SK-N-SH (cell line): Measurements from ENCODE around the gene CDX2.
"Not testable (repeated sequence)": the region's sequence is repeated elsewhere in the genome, so short reads cannot be mapped to it uniquely, and the experiment has no call there.

Source experiments
- CHD2 ChIP-seq: fragments of 150-350 bp; IDR thresholded peaks from 2 replicates; pipeline ENCODE4 v1.6.1; 2018; ENCODE audit warnings: low read length; ENCODE audit not compliant: partially characterized antibody
- CTCF ChIP-seq: fragments of 200-600 bp; sonication (generic); IDR thresholded peaks from 2 replicates; pipeline ENCODE4 v1.6.1; 2017; ENCODE audit warnings: antibody characterized with exemption, mild to moderate bottlenecking, moderate library complexity
- EP300 ChIP-seq, 2 experiments: IDR thresholded peaks; 2 replicates each; pipeline versions ENCODE4 v1.4.0 to v1.6.1; 2012; ENCODE audit warnings: borderline replicate concordance in 1 of 2, low read depth in 1 of 2, low read length in 1 of 2
- EZH2phosphoT487 ChIP-seq: fragments of 200-600 bp; sonication (generic); IDR thresholded peaks from 2 replicates; pipeline ENCODE4 v1.6.1; 2017; ENCODE audit warnings: low read depth, mixed run types, mild to moderate bottlenecking, antibody characterized with exemption, moderate library complexity, borderline replicate concordance
- FOXJ3 ChIP-seq: sonication (generic); formaldehyde crosslinking; IDR thresholded peaks from 2 replicates; pipeline ENCODE4 v1.5.1; 2020; ENCODE audit warnings: mild to moderate bottlenecking, missing genetic modification reagents
- GABPA ChIP-seq: IDR thresholded peaks from 2 replicates; pipeline ENCODE4 v1.4.0; 2012; ENCODE audit warnings: low read depth, mild to moderate bottlenecking
- PBX3 ChIP-seq: IDR thresholded peaks from 2 replicates; pipeline ENCODE4; 2012
- POLR2AphosphoS5 ChIP-seq: IDR thresholded peaks from 2 replicates; pipeline ENCODE4 v1.6.1; 2012; ENCODE audit warnings: low read depth, low read length
- RAD21 ChIP-seq: IDR thresholded peaks from 2 replicates; pipeline ENCODE4 v1.6.1; 2012; ENCODE audit warnings: mild to moderate bottlenecking, low read length
- REST ChIP-seq: IDR thresholded peaks from 2 replicates; pipeline ENCODE4 v1.6.1; 2012; ENCODE audit warnings: mild to moderate bottlenecking, low read depth, low read length, moderate library complexity
- SIN3A ChIP-seq: IDR thresholded peaks from 2 replicates; pipeline ENCODE4 v1.6.1; 2012; ENCODE audit warnings: low read depth, mild to moderate bottlenecking, low read length, moderate library complexity, borderline replicate concordance
- TAF1 ChIP-seq: IDR thresholded peaks from 2 replicates; pipeline ENCODE4 v1.6.1; 2012; ENCODE audit warnings: low read depth, mild to moderate bottlenecking, low read length, moderate library complexity, borderline replicate concordance
- TCF12 ChIP-seq: IDR thresholded peaks from 2 replicates; pipeline ENCODE4 v1.4.0; 2012
- YY1 ChIP-seq: IDR thresholded peaks from 2 replicates; pipeline ENCODE4 v1.4.0; 2012; ENCODE audit warnings: low read depth, mild to moderate bottlenecking

GRCh38 chr13:27964206-27964605 lies 4.9 kb downstream of the CDX2 start:
- TF ChIP-seq REST; CTCF; EZH2phosphoT487; POLR2AphosphoS5; CHD2; GABPA; YY1; EP300 (IDR thresholded peaks at IDR 0.05; ENCODE audit: borderline replicate concordance in 1 of 2, low read depth in 1 of 2, low read length in 1 of 2); TCF12; TAF1; FOXJ3 (CRISPR knock-in tag); RAD21; PBX3; SIN3A: not testable (repeated sequence)
